HG02981 (cell line): Measurements from ENCODE around the gene TAF8.
"Not testable (repeated sequence)": the region's sequence is repeated elsewhere in the genome, so short reads cannot be mapped to it uniquely, and the experiment has no call there.

ENCODE experiments used
- ATAC-seq: cut with Tn5 transposase; IDR thresholded peaks from one replicate; pipeline ENCODE4 v1.9.1; 2021; ENCODE audit warnings: mild to moderate bottlenecking, moderate library complexity; ENCODE audit not compliant: unreplicated experiment

Gene TAF8

DNA sequence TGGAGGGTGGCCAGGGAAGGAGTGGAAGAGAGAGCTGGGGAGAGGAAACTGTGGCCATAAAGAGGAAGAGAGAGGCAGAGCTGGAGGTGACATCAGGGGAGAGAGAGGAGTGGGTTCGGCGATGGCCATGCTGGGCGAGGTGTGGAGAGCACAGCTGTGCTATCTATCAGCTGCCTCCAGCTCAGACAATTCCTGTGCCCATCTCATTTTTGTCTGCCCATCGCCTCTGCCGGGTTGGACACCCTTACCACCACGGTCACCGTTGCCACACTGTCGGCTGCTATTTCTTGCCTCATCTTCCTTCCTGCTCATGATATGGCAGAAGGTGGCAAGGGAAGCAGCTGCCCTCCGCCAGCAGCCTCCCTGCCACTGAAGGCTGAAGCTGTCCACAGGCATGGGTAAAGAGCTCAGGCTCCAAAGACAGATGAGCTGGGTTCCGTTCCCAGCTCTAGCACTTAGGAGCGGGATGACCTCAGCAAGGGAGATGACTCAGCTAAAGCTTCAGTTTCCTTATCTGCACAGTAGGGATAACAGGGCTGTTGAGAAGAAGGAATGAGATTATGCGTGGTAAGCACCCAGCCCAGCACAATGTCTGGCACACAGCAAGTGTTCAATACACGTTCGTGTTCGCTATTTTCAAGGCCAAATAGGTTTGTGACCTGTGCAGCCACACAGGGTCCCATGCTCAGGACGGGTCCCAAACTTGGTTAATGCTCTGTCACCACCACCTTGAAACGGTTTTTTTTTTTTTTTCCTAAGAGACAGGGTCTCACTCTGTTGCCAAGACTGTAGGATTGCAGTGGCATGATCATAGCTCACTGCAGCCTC lies 21.9 kb upstream of the TAF8 start:
- ATAC-seq: no peak

DNA sequence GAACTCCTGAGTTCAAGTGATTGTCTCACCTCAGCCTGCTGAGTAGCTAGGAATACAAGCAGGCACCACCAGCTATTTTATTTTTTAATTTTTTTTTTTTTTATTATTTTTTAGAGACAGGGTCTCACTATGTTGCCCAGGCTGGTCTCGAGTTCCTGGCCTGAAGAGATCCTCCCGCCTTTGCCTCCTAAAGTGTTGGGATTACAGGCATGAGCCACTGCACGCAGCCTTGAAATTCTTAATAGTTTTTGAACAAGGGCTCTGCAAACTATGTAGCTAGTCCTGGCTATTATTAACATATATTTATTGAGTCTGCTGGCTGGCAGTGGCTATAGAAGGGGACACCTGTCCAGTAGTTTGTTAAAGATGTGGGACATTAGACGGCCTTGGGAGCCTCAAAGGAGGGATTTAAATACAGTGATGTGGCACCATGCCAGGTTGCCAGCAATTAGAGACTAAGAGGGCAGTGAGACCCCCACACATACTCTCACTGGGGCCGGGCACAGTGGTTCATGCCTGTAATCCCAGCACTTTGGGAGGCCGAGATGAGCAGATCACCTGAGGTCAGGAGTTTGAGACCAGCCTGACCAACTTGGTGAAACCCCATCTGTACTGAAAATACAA lies 21.1 kb upstream of the TAF8 start:
- no peak for ATAC-seq

DNA sequence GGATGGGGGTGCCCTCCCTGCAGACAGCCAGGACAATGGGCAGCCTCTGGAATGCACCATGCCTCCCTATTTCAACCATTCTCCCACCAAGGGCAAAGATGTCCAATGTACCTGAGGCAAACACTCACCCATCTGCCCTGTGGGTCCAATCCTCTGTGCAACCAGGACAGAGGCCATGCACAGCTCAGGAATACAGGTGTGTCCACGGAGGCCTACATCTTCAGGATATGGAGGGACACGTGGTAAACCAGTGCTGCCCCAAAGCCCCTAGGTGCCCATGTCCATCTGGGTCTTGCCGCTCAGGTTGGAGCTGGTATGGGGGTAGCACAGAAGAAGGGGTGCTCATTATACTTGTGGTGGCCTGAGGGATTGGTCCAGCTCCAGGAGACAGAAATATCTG lies 20.4 kb upstream of the TAF8 start:
- ATAC-seq: no peak

DNA sequence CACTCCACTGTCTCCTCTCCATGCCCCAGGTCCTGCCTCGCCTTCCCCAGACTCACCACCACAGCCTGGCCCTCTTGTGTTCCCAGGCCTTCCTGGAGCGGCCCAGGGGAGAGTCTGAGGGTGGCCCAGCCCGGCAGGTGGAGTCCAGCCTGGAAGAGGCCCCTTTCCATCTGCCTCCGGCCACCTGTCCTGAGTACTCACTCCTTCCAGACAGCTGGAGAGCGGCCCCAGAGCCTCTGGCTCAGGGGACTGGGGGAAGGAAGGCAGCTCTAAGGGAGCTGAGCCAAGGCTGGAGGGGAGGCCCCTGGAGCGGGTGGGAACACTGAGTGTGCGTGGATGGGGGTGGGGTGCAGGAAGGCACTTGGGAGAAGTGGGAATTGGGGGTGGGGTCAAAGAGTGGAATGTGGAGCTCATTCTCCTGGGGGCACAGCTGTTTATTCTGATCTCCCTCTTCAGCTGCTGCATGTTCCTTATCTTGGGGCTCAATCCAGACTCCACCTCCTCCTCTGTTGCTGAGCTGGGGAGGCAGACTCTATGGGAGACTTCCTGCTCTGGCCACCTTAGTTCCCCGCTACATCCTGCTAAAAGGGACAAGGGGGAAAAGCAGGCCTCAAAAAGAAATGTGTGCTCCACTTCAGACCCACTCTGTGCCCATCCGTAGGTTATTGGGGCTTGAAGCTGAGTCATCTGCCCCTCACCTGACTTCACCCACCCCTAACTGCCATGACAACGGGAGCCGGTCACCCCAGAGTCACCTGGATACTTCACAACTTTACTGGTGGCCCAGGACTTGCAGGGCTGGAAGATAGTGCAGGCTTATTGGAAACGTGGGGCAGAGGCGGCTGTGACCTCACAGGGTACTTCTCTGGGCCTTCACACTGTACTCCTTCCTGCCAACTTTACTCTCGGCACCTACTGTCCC lies 19.5 kb upstream of the TAF8 start:
- no peak for ATAC-seq

DNA sequence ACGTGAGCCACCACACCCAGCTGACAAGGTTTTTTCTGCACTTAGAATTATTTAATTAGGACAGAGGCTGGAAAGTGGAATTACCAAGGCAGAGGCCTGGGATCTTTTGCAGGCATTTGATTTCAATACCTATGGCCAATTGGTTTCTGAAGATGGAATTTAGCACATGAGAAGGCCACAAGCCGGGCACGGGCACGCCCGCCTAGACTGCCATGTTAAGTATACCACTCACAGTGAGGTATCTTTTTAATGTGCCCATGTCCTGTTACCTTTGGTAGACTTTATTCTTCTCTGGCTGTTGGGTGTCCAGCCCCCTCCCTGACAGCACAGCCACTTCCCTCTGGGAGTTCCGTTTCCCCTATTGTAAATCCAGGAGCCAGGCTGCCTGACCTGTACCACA lies 18.0 kb upstream of the TAF8 start:
- ATAC-seq: no peak

DNA sequence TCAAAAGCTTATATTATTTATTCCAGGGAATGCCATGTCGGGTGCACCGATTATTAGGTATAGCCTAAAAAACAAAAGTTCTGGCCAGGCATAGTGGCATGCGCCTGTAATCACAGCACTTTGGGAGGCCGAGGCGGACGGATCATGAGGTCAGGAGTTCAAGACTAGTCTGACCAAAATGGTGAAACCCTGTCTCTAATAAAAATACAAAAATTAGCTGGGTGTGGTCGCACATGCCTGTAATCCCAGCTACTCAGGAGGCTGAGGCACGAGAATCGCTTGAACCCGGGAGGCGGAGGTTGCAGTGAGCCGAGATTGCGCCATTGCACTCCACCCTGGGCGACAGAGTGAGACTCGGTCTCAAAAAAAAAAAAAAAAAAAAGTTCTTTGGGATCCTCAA lies 12.7 kb upstream of the TAF8 start:
- ATAC-seq: not testable (repeated sequence)

DNA sequence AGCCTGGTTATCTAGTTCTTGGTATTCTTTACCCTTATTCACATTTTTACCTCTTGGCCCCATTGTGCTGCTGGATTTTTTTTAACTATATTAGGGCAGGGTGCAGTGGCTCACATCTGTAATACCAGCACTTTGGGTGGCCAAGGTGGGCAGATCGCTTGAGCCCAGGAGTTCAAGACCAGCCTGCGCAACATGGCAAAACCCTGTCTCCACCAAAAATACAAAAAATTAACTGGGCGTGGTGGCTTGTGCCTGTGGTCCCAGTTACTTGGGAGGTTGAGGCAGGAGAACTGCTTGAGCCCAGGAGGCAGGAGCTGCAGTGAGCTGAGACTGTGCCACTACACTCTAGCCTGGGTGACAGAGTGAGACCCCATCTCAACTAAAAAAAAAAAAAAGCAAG lies 12.2 kb upstream of the TAF8 start:
- no peak for ATAC-seq

DNA sequence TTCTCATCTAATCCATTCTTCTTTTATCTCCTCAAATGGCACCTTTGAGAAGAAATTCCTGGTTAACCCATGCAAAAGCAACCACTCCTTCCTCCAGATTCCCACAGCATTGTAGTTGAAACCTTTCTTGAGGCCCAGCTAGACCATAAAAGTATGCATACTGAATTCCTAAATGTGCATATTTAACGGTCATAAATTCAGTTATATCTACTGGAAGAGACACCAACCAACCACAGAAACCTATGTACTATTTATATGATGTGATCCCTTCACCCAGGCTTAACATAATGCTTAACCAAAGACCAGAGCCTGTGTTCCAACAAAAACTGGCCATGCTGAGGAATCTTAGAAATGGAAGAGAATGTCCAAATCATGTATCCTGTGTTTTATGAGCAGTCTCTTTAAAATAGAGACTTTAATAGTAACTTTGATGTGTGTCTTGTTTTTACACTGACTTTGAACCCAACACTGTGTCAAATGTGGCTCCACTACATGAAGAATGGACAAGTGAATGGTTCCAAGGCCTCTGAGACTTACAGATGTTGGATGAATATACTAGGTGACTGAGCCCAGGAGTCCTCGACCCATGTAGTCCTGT lies 11.4 kb upstream of the TAF8 start:
- no peak for ATAC-seq

DNA sequence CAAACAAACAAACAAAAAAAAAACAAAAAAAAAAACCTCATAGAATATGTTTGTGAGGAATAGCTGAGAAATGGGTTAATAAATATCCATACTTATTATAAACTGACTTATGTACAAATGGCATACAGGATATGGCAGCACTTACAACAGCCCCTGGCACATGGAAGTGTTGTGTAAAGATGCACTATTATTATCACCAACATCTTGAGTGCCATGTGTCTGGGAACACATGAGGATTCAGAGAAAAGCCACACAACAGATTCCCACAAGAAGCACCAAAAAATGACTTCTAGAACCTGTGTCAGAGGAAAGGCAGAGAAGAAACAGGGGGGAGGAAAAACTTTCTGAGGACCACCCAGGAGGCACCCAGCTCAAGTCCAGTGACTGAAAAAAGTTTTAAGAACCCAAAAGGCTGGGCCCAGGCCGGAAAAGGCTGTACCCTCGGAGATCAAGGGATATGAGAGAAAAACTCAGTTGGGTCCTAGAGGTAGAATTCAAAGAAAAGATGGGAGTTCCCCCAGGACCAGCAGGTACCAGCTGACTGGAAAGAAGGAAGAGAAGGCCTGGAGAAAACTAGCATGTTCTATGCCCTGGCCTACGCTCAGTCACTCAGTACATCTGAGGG lies 9.4 kb upstream of the TAF8 start:
- ATAC-seq: no peak

DNA sequence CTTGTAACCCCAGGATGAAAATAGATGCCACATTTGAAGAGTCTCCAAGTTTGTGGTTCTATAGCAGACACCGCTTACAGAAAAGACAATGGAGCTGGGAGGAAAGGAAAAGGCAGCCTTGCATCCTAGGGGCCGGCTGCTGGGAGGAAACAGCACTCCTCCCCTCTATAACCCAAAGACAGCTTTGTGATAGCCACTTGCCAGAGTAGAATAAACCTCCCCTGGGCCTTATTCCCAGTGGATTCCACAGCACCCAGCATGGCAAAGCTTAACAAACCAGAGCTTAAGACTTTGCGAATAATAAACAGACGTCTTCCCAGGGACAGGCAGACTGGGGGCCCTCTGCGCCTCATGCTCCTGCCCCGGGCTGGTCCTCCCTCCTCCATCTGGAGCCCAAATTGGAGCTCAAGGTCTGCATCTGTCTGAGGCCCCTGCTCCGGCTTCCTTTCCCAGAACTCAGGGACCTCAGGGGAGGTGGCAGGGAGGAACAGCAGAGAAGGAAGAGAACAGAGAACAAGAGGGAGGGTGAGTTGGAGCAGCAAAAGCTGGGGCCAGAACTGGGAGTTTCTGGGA lies 8.8 kb upstream of the TAF8 start:
- ATAC-seq: no peak

DNA sequence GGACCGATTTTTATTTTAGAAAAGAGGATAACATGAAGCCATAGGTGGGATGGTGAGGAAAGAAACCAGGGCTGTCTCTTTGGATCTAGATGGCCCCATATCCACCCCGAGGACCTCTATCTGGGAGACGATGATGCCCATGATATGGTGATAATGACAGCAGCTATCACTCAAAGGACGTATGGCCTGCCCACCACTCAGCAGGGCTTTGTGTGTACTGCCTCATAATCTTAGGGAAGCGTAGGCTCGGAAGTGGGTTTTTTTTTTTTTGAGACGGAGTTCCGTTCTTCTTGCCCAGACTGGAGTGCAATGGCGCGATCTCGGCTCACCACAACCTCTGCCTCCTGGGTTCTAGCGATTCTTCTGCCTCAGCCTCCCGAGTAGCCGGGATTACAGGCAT lies 8.2 kb upstream of the TAF8 start:
- ATAC-seq: no peak

DNA sequence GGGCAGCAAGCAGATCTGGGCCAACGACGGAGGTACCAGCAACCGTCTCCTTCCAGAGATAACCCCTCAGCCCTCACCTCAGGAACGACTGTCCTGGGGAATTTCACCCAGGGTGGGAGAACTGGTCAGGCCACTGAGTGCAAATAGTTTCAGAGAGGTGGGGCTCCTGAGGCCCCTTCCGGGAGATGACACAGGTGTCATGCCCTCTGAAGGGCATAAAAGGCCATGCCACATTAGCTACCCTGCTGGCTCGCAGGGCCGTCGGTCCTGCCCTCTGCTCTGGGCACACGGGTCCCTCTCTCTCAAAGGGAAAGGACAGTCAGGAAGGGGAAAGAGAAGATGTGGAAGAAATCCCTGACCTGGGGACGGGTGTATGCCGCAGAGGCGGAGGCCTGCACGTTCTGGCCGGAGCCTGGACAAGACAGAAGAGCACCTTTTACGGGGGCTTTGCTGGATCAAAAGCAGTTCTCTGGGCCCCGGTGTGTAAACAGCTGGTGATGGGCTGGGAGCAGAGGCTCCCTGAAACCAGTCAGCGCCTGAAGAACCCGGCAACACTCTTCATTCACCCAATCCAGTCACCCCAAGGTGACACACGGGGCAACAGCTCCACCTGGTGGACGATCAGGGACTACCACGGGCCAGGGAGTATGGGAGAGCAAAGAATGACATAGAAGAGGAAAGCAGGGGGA lies 6.4 kb upstream of the TAF8 start:
- ATAC-seq: no peak

DNA sequence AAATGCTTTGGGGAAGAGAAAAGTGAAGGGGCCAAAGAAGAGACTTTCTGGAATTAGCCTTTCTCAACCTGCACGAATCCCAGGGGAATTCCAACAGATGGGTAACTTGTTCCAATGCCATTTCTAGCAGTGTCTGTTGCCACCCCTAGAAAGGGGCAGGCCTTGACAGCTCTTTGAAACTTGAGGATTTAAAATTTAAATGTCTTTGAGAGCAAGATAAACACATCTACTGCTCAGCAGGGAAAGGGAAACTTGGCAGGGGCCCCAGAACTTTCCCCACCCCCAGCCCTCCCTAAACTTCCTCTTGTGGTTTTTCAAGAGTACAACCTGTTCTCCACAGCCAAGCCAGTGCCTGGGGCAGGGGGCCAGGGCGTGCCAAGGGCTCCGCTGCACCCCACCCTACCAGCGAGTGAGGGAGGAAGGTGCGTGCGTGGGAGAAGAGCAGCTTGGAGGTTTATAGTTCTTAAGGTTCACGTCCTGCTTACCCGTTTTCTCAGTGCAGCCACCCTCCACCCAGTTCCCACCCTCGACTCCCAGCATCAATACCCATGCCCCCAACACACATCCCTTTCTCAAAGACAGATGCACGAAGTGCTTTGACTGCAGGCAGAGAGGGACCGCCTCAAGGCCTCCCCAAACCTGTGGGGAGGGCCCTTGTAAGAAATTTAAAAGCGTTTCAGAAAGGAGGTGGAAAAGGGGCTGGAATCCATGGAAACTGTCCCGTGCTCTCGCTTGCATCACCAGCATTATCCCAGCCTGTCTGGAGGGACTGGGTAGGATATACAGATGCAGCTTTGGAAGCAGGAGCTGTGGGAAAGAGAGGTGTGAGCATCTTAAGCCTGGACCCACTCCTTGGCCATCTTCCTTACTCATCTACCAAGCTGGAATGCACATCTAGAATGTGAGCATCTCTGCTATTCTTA lies 4.5 kb upstream of the TAF8 start:
- no peak for ATAC-seq

DNA sequence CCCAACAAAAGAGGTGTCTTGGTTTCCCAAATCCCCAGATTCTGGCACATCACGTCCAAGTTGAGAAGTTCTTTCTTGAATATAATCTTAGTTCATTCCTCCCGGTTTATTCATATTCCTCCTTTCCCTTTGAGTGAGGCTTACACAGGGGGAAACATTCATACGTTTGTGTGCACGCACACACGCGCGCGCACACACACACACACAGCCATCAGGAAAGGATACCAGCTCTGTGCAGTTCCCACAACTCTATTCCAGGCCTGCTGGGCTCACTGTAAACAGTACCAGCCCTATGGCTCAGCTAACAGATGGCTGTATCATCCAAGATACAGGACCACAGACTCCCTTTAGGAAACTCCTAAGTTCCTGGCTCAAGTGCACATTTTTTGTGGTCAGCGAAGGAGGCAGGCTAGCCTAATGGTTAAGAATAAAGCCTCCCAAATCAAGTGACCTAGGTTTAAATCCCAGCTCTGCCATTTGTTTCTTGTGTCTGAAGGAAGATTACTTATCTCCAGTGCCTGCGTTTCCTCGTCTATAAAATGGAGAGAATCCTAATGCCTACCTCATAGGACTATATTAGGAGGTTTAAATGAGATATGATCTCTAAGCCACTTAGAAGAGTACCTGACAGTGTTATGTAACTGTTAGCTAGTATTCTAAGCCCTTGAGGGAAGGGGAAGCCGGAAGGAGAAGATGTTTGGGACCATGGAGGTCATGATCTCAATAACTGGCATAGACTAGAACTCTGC lies 3.7 kb upstream of the TAF8 start:
- ATAC-seq: no peak

DNA sequence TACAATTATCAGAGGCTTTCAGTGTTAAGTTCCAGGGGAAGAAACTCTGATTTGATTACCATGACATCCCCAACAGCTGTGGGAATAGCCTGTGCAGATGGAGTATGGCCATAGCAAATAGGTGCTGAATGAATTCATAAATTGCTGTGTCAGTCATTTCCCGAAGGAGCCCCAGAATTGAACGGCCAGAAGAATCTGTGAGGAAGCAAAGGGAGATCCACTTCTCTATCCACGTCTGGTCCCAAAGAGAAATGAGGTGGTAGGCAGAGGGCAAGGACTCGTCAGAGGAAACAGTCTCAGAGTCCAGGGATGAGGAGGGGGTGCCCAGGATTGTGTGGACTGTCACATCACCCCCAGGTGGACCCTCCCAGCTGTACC lies 3.1 kb upstream of the TAF8 start:
- no peak for ATAC-seq

DNA sequence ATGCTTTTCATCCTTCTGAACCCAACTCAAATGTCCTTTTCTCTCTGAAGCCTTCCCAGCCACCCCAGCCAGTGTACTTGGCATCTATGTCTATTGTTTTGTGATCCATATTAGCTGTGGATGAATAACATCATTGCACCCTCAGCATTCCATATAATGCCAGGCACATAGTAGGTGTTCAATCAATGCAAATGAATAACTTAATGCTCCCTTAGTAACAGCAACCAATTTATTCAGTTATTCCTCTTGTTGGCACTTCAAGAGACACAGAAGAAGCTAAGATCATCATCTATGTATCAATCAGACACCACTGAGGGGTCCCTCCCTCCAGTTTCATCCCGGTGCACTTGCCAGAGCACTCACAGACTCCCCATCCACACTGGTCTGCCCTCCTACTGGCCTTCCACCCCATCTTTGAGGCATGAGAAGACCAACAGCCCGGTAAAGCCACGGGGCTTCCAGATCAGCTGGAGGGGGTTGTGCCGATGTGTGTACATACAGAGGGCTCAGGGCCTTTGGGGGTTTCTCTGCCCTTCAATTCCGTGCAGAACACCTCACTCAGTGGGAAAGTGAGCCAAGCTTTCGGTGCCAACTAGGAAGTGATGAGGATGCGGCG lies 2.4 kb upstream of the TAF8 start:
- ATAC-seq: no peak

DNA sequence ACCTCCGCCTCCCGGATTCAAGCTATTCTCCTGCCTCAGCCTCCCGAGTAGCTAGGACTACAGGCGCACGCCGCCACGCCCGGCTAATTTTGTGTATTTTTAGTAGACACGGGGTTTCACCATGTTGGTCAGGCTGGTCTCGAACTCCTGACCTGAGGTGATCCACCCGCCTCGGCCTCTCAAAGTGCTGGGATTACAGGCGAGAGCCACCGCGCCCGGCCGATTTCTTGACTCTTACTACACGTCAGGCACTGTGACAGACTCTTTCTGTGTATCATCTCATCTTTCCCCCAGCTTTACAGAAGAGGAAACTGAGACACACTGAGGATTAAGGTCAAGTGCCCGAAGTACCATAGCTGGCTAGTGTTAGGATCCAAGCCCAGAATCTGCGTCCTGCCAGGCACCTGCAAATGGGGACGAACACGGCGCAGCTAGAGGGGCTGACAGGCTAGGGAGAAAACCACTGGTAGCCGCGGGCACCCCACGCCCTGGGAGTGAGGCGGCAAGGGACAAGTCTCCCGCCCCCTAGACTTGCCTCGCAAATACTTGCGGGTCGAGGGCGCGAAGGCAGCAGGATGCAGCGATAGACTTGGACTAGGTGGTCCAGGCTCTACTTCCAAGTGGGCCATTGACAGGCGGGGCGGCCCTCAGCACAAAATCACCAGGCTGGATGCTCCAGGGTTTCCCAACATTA lies 1.1 kb upstream of the TAF8 start:
- no peak for ATAC-seq
